OCI-LY1 (cell line): ENCODE data around the gene HSF2BP.
"Not testable (repeated sequence)": the region's sequence is repeated elsewhere in the genome, so short reads cannot be mapped to it uniquely, and the experiment has no call there.

Experiments
- CTCF ChIP-seq: fragments of 200-600 bp; sonication (generic), shearing (Covaris generic); IDR thresholded peaks from 2 replicates; pipeline ENCODE4 v1.5.1; 2017; ENCODE audit warnings: mild to moderate bottlenecking, antibody characterized with exemption, low read length, moderate library complexity, mixed read lengths
- EZH2 ChIP-seq: fragments of 200-600 bp; sonication (generic), shearing (Covaris generic); IDR thresholded peaks from 2 replicates; pipeline ENCODE4 v1.8.0; 2017; ENCODE audit warnings: borderline replicate concordance, mixed run types, mild to moderate bottlenecking, antibody characterized with exemption, low read length, moderate library complexity, mixed read lengths

GRCh38 chr21:43498065-43498464 is 161.2 kb downstream of the HSF2BP start:
- not testable (repeated sequence) for TF ChIP-seq CTCF, EZH2
